Middle frontal gyrus (tissue), 1 donor: Measurements from ENCODE around the gene PI4KB.

Experiments
- DNase-seq: peaks from one replicate; pipeline ENCODE4 v3.0.0-alpha.2; 2015; ENCODE audit warnings: low spot score; ENCODE audit errors: extremely low spot score

The PI4KB gene

GRCh38 chr1:151311589-151312331, 15.5 kb downstream of the PI4KB start:
- no peak for DNase-seq

- DNase-seq = no peak
These were observed 16.2 kb downstream of the PI4KB start for GRCh38 chr1:151311011-151311410.

- DNase-seq = no peak
These were observed 17.3 kb downstream of the PI4KB start for GRCh38 chr1:151309811-151310323.

DNA sequence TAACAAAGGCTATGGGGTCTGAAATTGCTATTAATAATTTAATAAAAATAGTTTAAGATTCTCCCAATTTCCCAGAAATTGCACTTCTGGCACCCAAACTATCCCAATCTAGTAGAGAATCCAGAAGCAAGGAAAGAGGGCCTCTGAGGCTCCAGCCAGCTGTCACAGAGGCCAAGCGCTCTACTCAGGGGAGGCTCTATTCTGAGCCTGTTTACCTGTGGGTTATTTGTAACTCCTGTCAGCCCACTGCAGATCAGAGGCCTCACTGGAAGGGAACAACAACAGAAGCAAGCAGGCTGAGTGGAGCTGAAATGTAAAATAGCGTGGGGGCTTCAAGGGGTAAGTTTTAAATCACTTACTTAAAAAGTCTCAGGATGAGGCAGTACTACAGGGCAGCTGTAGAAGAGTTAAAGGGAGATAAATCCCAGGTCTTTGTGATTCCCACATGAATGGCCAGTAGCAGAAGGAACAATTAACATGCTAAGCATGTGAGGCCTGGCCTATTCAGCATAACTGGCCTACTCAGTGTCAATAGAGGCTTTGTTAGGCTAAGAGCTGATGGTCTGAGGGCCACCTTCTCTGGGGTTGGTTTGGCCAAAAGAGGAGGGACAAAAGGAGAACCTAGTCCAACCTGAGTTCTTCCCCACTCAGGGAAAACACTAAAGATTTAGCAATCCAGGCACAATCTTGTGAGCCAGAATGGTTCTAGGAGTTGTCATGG, 32.3 kb downstream of the PI4KB start:
- DNase-seq = peak; percentile 53

GRCh38 chr1:151293093-151293492, 34.1 kb downstream of the PI4KB start:
- no peak for DNase-seq

DNA sequence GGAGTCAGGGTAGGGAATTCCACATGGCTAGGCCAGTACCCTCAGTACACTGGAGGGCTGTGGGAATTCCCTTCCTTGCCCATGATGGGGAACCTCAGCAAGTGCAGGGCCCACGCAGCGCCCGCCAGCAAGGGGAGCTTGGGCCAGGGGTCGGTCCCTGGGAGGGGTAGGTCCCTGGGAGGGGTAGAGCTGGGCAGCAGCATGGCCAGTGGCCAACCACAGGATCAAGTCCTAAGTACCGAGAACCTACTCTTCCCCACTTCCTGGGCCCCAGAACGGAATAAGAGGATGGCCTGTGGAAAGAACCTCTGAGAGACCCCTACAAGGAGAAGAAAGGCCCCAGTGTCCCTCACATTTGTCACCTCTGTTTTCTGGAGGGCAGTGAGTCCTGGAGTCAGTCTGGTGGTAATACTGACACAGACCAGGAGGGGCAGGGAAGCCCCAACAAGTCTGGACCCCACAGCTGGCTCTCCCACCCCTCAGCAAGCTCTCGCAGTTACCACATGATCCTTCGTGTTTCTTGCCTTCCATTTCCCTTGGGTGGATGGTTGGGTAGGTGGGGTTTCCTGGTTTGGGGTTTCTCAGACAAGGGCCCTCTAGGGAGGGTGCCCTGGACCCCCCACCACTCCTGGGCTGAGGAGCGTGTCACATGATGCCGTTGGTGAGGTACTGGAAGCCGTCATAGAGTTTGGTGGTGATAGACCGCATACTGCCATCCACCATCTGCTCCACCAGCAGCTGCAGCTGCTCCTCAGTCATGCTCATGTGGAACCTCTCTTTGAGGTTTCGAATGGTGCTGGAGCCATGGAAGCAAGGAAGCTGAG, 34.8 kb downstream of the PI4KB start:
- no peak for DNase-seq

DNA sequence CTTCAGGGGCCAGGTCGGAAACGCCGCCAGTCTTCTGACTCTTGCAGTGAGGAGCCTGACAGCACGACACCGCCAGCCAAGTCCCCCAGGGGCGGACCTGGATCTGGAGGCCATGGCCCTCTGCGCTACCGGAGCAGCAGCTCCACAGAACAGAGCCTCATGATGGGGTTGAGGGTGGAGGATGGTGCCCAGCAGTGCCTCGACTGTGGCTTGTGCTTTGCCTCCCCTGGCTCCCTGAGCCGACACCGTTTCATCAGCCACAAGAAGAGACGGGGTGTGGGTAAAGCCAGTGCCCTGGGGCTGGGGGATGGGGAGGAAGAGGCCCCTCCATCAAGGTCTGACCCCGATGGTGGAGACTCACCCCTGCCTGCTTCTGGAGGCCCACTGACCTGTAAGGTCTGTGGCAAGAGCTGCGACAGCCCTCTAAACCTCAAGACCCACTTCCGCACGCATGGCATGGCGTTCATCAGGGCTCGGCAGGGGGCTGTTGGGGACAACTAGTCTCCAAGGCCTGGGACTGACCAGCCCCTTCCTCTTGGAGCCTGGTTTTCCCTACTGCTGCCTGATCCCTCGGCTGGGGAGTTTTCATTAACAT, 36.4 kb downstream of the PI4KB start:
- no peak for DNase-seq

GRCh38 chr1:151289991-151290708, 37.1 kb downstream of the PI4KB start:
- no peak for DNase-seq

DNA sequence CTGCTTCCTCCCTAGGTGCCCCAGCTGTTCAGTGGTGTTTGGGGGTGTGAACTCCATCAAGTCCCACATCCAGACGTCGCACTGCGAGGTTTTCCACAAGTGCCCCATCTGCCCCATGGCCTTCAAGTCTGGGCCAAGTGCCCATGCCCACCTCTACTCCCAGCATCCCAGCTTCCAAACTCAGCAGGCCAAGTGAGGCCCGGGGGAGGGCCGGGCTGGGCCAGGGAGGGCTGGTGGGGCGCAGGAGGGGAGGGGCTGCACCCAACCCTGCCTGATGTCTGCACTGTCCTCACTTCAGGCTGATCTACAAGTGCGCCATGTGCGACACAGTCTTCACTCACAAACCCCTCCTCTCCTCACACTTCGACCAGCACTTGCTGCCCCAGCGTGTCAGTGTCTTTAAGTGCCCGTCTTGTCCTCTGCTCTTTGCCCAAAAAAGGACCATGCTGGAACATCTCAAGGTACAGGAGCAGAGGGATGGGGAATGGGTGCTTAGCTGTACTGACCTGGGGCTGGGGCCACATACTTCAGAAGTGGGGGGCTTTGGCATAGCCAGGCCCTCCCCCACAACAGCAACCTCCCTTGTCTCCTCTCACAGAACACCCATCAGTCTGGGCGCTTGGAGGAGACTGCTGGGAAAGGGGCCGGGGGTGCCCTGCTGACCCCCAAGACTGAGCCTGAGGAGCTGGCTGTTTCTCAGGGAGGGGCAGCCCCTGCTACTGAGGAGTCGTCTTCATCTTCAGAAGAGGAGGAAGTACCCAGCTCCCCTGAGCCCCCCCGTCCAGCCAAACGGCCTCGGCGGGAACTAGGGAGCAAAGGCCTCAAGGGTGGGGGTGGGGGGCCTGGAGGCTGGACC, 37.9 kb downstream of the PI4KB start:
- DNase-seq = no peak

GRCh38 chr1:151288502-151288901, 38.7 kb downstream of the PI4KB start:
- no peak for DNase-seq

DNA sequence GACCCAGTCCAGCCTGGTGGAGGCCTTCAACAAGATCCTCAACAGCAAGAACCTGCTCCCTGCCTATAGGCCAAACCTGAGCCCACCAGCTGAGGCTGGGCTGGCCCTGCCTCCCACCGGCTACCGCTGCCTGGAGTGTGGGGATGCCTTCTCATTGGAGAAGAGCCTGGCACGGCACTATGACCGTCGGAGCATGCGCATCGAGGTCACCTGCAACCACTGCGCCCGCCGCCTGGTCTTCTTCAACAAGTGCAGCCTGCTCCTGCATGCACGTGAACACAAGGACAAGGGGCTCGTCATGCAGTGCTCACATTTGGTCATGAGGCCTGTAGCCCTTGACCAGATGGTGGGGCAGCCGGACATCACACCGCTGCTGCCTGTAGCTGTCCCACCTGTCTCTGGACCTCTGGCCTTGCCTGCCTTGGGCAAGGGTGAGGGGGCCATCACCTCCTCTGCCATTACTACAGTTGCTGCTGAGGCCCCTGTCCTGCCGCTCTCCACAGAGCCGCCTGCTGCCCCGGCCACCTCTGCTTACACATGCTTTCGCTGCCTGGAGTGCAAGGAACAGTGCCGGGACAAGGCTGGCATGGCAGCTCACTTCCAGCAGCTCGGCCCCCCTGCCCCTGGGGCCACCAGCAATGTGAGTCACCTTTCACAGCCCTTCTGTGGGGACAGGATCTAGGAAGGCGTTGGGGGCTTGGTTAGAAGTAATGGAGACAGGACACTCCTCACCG, 39.3 kb downstream of the PI4KB start:
- no peak for DNase-seq

- DNase-seq = no peak
These were observed 39.9 kb downstream of the PI4KB start for GRCh38 chr1:151287341-151287699.

- DNase-seq = no peak
These were observed 40.4 kb downstream of the PI4KB start for GRCh38 chr1:151286619-151287340.

DNA sequence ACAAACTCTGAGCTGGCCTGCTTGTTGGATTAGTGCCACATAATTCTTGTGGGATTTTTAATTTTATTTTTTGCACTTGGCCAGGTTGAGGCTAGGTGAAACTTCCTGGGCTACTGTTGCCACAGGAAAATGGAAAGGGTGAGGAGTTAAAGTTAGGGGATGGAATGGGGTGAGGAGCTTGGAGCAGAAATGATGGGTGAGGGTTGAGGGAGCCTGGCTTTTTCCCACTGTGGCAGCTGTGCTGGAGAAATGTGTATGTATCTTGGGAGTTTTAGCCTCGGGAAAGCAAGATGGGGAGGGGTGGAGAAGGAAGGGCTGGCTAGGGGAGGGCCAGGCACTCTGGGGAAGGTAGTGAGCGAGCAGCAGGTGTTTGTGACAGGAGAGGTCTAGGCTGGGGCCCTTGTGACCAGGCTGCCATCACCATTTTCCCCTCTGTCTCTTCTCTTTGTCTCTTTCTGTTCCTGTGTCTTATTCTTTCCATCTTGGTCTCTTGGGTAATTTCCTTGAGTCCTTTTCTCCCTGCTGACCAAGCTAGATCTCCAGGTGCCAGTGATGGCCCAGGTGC, 43.1 kb downstream of the PI4KB start:
- DNase-seq = no peak

DNA sequence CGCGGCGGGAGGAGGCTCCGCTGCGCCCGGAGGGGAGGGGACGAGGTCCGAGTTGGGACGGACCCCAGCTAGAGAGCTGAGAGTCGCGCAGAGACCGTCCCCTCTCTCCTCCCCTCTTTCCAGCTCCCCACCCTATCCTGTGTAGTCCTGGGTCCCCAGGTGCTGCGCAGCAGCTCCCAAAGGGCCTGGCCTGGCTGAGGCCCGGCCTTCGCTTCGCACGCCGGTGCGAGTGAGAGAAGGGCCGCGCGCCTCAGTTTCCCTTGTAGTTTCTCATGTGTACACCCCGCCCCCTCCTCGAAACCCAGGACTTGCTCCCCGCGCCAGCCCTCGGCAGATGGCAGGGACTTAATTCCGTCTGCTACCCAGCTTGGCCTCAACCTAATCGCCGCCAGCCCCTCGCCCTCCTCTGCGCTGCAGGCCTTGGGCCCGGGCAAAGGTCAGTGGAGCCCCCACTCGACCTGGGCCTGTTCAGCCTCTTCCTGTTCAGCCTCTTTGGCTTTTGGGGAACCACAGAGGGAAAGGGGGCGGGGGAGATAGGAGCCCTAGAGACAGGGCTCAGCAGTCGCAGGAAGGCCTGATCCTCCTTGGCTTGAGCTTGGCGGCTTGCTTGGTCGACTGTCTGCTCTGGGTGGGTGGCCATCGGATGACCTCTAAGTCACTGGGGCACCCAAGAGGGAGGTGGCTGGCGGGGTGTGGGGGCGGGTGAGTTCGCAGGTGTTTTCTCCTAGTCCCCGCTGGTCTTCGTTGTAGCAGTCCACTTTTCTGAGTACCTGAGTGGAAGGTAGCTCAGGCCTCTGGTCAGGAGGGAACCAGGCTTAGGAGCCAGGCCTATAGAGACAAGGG, 44.1 kb downstream of the PI4KB start:
- no peak for DNase-seq

- DNase-seq = peak; percentile 100
These were observed 45.0 kb downstream of the PI4KB start, which contains the start of gene ZNF687 for GRCh38 chr1:151281969-151282882. Gene ZNF687, plus strand, starts transcription at chr1:151282299. Its CDS starts 3,993 bp downstream, at chr1:151286292.
